ENCODE measurements around the gene SKIL.

GRCh38 chr3:170321321-170322034, 36.0 kb upstream of the SKIL start:
- TF ChIP-seq STAT1 (IDR thresholded peaks at IDR 0.05; ENCODE audit: unreplicated experiment) (no peak), EZH2 (IDR thresholded peaks at IDR 0.05; ENCODE audit: low read depth, unreplicated experiment) (no peak), EZH2phosphoT487 (IDR thresholded peaks at IDR 0.05; ENCODE audit: unreplicated experiment) (no peak), REST (IDR thresholded peaks at IDR 0.05; ENCODE audit: unreplicated experiment) (no peak), POLR2AphosphoS5 (IDR thresholded peaks at IDR 0.05; ENCODE audit: low read depth) (no peak), CREB1 (CRISPR knock-in tag; IDR thresholded peaks at IDR 0.05; ENCODE audit: low read depth) (no peak)
- TF ChIP-seq, protein P1, sequence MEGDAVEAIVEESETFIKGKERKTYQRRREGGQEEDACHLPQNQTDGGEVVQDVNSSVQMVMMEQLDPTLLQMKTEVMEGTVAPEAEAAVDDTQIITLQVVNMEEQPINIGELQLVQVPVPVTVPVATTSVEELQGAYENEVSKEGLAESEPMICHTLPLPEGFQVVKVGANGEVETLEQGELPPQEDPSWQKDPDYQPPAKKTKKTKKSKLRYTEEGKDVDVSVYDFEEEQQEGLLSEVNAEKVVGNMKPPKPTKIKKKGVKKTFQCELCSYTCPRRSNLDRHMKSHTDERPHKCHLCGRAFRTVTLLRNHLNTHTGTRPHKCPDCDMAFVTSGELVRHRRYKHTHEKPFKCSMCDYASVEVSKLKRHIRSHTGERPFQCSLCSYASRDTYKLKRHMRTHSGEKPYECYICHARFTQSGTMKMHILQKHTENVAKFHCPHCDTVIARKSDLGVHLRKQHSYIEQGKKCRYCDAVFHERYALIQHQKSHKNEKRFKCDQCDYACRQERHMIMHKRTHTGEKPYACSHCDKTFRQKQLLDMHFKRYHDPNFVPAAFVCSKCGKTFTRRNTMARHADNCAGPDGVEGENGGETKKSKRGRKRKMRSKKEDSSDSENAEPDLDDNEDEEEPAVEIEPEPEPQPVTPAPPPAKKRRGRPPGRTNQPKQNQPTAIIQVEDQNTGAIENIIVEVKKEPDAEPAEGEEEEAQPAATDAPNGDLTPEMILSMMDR (conservative IDR thresholded peaks at IDR 0.05; ENCODE audit: low read depth in 2 of 2), result no peak

All from GM23338 (cell line).